HepG2 (cell line): Measurements from ENCODE around the gene CNGA3. TPM values are rescaled to one million over a fixed set of nuclear protein-coding genes. Genes with fewer than 3 reads are reported as not detected.

Experiments
- BCL6 ChIP-seq: IDR thresholded peaks from 2 replicates; pipeline ENCODE4 v1.6.1; 2016; ENCODE audit warnings: missing genetic modification reagents, missing compliant biosample characterization
- DNMT1 ChIP-seq: sonication (generic); formaldehyde crosslinking; IDR thresholded peaks from 2 replicates; pipeline ENCODE4 v1.5.1; 2020; ENCODE audit warnings: mild to moderate bottlenecking, missing genetic modification reagents
- HOXA7 ChIP-seq: sonication (generic); formaldehyde crosslinking; IDR thresholded peaks from 2 replicates; pipeline ENCODE4 v1.8.1; 2022; ENCODE audit warnings: mild to moderate bottlenecking, missing genetic modification reagents, moderate library complexity
- MIER3 ChIP-seq: IDR thresholded peaks from 2 replicates; pipeline ENCODE4 v1.6.1; 2016; ENCODE audit warnings: missing compliant biosample characterization, borderline replicate concordance
- MIXL1 ChIP-seq: IDR thresholded peaks from 2 replicates; pipeline ENCODE4 v1.6.1; 2016
- PPARG ChIP-seq: conservative IDR thresholded peaks from 2 replicates; pipeline ENCODE4 v1.6.1; 2016; ENCODE audit warnings: missing biosample characterization, missing genetic modification reagents
- PTBP1 ChIP-seq: fragments of 200-400 bp; formaldehyde crosslinking; IDR thresholded peaks from 2 replicates; pipeline ENCODE4 v1.6.1; 2018; ENCODE audit warnings: low read length, low read depth; ENCODE audit not compliant: poor library complexity, severe bottlenecking
- SETDB1 ChIP-seq: sonication (generic); formaldehyde crosslinking; IDR thresholded peaks from 2 replicates; pipeline ENCODE4 v1.5.1; 2020; ENCODE audit warnings: missing genetic modification reagents, mild to moderate bottlenecking, borderline replicate concordance
- STAG1 ChIP-seq: sonication (generic); formaldehyde crosslinking; IDR thresholded peaks from 2 replicates; pipeline ENCODE4 v1.4.0; 2020; ENCODE audit warnings: missing genetic modification reagents
- WIZ ChIP-seq: sonication (generic); formaldehyde crosslinking; IDR thresholded peaks from 2 replicates; pipeline ENCODE4 v1.5.1; 2020; ENCODE audit warnings: mild to moderate bottlenecking, missing genetic modification reagents
- ZFP1 ChIP-seq: IDR thresholded peaks from 2 replicates; pipeline ENCODE4 v1.6.1; 2016
- ZNF253 ChIP-seq: sonication (generic); formaldehyde crosslinking; IDR thresholded peaks from 2 replicates; pipeline ENCODE4 v1.8.0; 2022; ENCODE audit warnings: mild to moderate bottlenecking, missing genetic modification reagents, borderline replicate concordance
- ZNF543 ChIP-seq: sonication (generic); formaldehyde crosslinking; IDR thresholded peaks from 2 replicates; pipeline ENCODE4 v1.4.0; 2020; ENCODE audit warnings: mild to moderate bottlenecking, missing genetic modification reagents
- ZSCAN29 ChIP-seq: sonication (generic); formaldehyde crosslinking; conservative IDR thresholded peaks from 2 replicates; pipeline ENCODE4 v1.4.0; 2020; ENCODE audit warnings: mild to moderate bottlenecking, missing genetic modification reagents
- polyA plus RNA-seq, 8 experiments: library from polyadenylated mRNA; depleted of rRNA in 3 of 8; stranded (reverse) in 7 of 8; unstranded in 1 of 8; fragments of >200 nt; fragmentation: Illumina TruSeq in 4 of 8; extraction: Trizol in 4 of 8; gene quantifications; 2 replicates each; pipeline versions ENCODE4 v1.2.1 to v1.2.3, GENCODE V29; 2011 to 2016; ENCODE audit warnings: low read depth in 4 of 8, missing spikeins in 1 of 8, mixed read lengths in 1 of 8; ENCODE audit not compliant: insufficient read depth in 1 of 8
- total RNA-seq, 5 experiments: library from RNA; depleted of rRNA; stranded (reverse); fragments of >200 nt; fragmentation: Illumina TruSeq; extraction: Trizol; gene quantifications; 2 replicates each; pipeline ENCODE4 v1.2.3, GENCODE V29; 2016; ENCODE audit warnings: low read depth in 1 of 5
- TF ChIP-seq, protein P1 (sequence below): sonication (generic); formaldehyde crosslinking; IDR thresholded peaks from 2 replicates; pipeline ENCODE4 v1.5.0; 2020; ENCODE audit warnings: missing genetic modification reagents
- TF ChIP-seq, protein P2 (sequence below): sonication (generic); formaldehyde crosslinking; IDR thresholded peaks from 2 replicates; pipeline ENCODE4 v1.4.0; 2020; ENCODE audit warnings: missing genetic modification reagents
- TF ChIP-seq, protein P3 (sequence below): sonication (generic); formaldehyde crosslinking; IDR thresholded peaks from 2 replicates; pipeline ENCODE4 v1.5.1; 2020; ENCODE audit warnings: missing genetic modification reagents, mild to moderate bottlenecking, borderline replicate concordance
- TF ChIP-seq, protein P4 (sequence below): sonication (generic); formaldehyde crosslinking; conservative IDR thresholded peaks from 2 replicates; pipeline ENCODE4 v1.5.0; 2020; ENCODE audit warnings: missing genetic modification reagents
- TF ChIP-seq, protein P5 (sequence below): sonication (generic); formaldehyde crosslinking; IDR thresholded peaks from 2 replicates; pipeline ENCODE4 v1.5.0; 2020; ENCODE audit warnings: mild to moderate bottlenecking, missing genetic modification reagents, borderline replicate concordance

Gene CNGA3
- total and polyA plus RNA-seq, 2 of the 13 experiments (the other 11 are each of a cell fraction or from before 2014, with no cell fraction given): not detected

DNA sequence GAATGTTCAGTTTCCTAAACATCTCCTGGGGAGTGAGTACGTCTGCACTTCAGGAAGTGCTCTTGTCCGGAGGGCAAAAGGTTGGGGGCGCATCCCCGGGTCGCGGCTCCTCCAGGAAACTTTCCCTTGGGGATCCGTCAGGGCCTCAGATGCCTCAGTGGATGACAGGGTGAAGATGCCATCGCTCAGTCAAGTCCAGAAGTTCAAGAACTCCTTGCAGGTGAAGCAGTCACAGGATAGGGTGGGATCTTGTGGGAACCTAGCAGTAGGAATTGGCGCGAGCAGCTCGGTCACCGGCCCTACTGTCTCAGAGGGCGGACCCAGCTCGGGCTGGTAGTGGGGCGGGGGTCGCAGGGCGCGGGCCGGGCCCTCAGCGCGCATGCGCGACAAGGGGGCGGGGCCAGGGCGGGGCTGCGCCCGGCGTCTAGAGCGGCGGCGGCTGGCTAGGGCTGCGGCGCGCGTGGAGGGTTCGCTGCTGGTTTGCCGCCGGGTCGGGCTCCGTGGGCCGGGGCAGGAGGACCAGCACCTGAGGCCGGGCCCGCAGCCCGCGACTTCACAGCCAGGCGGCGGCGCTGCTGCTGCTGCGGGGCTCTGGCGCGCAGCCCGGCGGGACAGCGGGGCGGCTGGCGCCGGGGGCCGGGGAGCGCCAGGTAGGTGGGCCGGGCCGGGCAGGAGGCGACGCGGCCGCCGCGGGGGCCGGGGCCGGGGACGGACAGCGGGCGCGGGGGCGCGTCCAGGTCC is 98.3 kb downstream of the CNGA3 start, which contains the start of gene INPP4A (continued):
- TF ChIP-seq, protein P1, sequence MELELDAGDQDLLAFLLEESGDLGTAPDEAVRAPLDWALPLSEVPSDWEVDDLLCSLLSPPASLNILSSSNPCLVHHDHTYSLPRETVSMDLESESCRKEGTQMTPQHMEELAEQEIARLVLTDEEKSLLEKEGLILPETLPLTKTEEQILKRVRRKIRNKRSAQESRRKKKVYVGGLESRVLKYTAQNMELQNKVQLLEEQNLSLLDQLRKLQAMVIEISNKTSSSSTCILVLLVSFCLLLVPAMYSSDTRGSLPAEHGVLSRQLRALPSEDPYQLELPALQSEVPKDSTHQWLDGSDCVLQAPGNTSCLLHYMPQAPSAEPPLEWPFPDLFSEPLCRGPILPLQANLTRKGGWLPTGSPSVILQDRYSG (CRISPR knock-in tag): no peak
- TF ChIP-seq ZSCAN29 (CRISPR knock-in tag) (no peak), ZFP1 (CRISPR knock-in tag) (no peak), MIXL1 (CRISPR knock-in tag) (no peak), ZNF543 (CRISPR knock-in tag) (0 out of 2 replicates have a peak, but pooled peaks have one; percentile 36), STAG1 (no peak), PTBP1 (no peak), ZNF253 (CRISPR knock-in tag) (no peak), MIER3 (CRISPR knock-in tag) (no peak), WIZ (no peak), HOXA7 (CRISPR knock-in tag) (no peak), DNMT1 (CRISPR knock-in tag) (0 out of 2 replicates have a peak, but pooled peaks have one; percentile 70), SETDB1 (CRISPR knock-in tag) (no peak), BCL6 (CRISPR knock-in tag) (peak; percentile 40; the same call in 1 of the 2 replicates), PPARG (CRISPR knock-in tag) (peak; percentile 37; the same call in 1 of the 2 replicates)
- TF ChIP-seq, protein P2, sequence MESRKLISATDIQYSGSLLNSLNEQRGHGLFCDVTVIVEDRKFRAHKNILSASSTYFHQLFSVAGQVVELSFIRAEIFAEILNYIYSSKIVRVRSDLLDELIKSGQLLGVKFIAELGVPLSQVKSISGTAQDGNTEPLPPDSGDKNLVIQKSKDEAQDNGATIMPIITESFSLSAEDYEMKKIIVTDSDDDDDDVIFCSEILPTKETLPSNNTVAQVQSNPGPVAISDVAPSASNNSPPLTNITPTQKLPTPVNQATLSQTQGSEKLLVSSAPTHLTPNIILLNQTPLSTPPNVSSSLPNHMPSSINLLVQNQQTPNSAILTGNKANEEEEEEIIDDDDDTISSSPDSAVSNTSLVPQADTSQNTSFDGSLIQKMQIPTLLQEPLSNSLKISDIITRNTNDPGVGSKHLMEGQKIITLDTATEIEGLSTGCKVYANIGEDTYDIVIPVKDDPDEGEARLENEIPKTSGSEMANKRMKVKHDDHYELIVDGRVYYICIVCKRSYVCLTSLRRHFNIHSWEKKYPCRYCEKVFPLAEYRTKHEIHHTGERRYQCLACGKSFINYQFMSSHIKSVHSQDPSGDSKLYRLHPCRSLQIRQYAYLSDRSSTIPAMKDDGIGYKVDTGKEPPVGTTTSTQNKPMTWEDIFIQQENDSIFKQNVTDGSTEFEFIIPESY (CRISPR knock-in tag): no peak
- TF ChIP-seq, protein P3, sequence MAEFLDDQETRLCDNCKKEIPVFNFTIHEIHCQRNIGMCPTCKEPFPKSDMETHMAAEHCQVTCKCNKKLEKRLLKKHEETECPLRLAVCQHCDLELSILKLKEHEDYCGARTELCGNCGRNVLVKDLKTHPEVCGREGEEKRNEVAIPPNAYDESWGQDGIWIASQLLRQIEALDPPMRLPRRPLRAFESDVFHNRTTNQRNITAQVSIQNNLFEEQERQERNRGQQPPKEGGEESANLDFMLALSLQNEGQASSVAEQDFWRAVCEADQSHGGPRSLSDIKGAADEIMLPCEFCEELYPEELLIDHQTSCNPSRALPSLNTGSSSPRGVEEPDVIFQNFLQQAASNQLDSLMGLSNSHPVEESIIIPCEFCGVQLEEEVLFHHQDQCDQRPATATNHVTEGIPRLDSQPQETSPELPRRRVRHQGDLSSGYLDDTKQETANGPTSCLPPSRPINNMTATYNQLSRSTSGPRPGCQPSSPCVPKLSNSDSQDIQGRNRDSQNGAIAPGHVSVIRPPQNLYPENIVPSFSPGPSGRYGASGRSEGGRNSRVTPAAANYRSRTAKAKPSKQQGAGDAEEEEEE (CRISPR knock-in tag): no peak
- TF ChIP-seq, protein P4, sequence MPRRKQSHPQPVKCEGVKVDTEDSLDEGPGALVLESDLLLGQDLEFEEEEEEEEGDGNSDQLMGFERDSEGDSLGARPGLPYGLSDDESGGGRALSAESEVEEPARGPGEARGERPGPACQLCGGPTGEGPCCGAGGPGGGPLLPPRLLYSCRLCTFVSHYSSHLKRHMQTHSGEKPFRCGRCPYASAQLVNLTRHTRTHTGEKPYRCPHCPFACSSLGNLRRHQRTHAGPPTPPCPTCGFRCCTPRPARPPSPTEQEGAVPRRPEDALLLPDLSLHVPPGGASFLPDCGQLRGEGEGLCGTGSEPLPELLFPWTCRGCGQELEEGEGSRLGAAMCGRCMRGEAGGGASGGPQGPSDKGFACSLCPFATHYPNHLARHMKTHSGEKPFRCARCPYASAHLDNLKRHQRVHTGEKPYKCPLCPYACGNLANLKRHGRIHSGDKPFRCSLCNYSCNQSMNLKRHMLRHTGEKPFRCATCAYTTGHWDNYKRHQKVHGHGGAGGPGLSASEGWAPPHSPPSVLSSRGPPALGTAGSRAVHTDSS (CRISPR knock-in tag): no peak
- TF ChIP-seq, protein P5, sequence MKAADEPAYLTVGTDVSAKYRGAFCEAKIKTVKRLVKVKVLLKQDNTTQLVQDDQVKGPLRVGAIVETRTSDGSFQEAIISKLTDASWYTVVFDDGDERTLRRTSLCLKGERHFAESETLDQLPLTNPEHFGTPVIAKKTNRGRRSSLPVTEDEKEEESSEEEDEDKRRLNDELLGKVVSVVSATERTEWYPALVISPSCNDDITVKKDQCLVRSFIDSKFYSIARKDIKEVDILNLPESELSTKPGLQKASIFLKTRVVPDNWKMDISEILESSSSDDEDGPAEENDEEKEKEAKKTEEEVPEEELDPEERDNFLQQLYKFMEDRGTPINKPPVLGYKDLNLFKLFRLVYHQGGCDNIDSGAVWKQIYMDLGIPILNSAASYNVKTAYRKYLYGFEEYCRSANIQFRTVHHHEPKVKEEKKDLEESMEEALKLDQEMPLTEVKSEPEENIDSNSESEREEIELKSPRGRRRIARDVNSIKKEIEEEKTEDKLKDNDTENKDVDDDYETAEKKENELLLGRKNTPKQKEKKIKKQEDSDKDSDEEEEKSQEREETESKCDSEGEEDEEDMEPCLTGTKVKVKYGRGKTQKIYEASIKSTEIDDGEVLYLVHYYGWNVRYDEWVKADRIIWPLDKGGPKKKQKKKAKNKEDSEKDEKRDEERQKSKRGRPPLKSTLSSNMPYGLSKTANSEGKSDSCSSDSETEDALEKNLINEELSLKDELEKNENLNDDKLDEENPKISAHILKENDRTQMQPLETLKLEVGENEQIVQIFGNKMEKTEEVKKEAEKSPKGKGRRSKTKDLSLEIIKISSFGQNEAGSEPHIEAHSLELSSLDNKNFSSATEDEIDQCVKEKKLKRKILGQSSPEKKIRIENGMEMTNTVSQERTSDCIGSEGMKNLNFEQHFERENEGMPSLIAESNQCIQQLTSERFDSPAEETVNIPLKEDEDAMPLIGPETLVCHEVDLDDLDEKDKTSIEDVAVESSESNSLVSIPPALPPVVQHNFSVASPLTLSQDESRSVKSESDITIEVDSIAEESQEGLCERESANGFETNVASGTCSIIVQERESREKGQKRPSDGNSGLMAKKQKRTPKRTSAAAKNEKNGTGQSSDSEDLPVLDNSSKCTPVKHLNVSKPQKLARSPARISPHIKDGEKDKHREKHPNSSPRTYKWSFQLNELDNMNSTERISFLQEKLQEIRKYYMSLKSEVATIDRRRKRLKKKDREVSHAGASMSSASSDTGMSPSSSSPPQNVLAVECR (CRISPR knock-in tag): peak; percentile 44; the same call in 1 of the 2 replicates
